H1 (cell line): ENCODE measurements around the gene ADGRB3. TPM values are rescaled to one million over a fixed set of nuclear protein-coding genes. Genes with fewer than 3 reads are reported as not detected.

ENCODE experiments used
- CTCF ChIA-PET: fragments of 300-600 bp; sonication (Branson Sonifier 250); formaldehyde crosslinking; loops from one replicate; lab custom pipeline; 2021; ENCODE audit not compliant: partially characterized antibody; lab: Charles Lee
- POLR2A ChIA-PET: fragments of 300-600 bp; sonication (Branson Sonifier 250); formaldehyde crosslinking; loops from one replicate; lab custom pipeline; 2021; ENCODE audit warnings: inconsistent platforms; ENCODE audit not compliant: partially characterized antibody; lab: Charles Lee
- DNase-seq, 2 experiments: peaks; one replicate each; pipeline versions ENCODE4 v3.0.0 to v3.0.0-alpha.2; 2010 to 2022; ENCODE audit warnings: low spot score in 2 of 2, low read depth in 1 of 2, mixed read lengths in 1 of 2
- FAIRE-seq: peaks from 2 replicates; lab custom pipeline; 2011; peaks lifted over from hg19 to GRCh38; lab: Jason Lieb, UNC
- H2AFZ ChIP-seq: 2 replicates; pipeline ENCODE4 v1.8.1; 2012; ENCODE audit warnings: low read length, inconsistent platforms
- H2AK5ac ChIP-seq: 2 replicates; pipeline ENCODE4 v1.6.1; 2013; ENCODE audit warnings: low read depth, low read length
- H2BK120ac ChIP-seq: replicated peaks from 2 replicates; pipeline ENCODE3; 2013; ENCODE audit warnings: low read depth, low read length, inconsistent platforms
- H2BK12ac ChIP-seq: 2 replicates; pipeline ENCODE4 v1.6.1; 2013; ENCODE audit warnings: low read depth, low read length
- H2BK15ac ChIP-seq: 2 replicates; pipeline ENCODE4 v1.6.1; 2013; ENCODE audit warnings: low read length
- H2BK20ac ChIP-seq: 2 replicates; pipeline ENCODE4 v1.6.1; 2013; ENCODE audit warnings: low read length
- H2BK5ac ChIP-seq: 2 replicates; pipeline ENCODE4 v1.6.1; 2013; ENCODE audit warnings: low read depth, low read length
- H3K14ac ChIP-seq: 2 replicates; pipeline ENCODE4 v1.6.1; 2013; ENCODE audit warnings: inconsistent platforms; ENCODE audit not compliant: insufficient read length
- H3K18ac ChIP-seq: 2 replicates; pipeline ENCODE4 v1.6.1; 2013; ENCODE audit warnings: low read length; ENCODE audit errors: extremely low read depth
- H3K23ac ChIP-seq: 2 replicates; pipeline ENCODE4 v1.6.1; 2013; ENCODE audit warnings: inconsistent platforms; ENCODE audit not compliant: insufficient read length
- H3K23me2 ChIP-seq: 2 replicates; pipeline ENCODE4 v1.6.1; 2013; ENCODE audit warnings: low read depth, low read length
- H3K27ac ChIP-seq: 2 replicates; pipeline ENCODE4 v1.6.1; 2011; ENCODE audit warnings: low read depth, low read length, inconsistent platforms
- H3K27me3 ChIP-seq, 4 experiments: replicated peaks in 1 of 4; 1 replicate in 1 of 4; 2 replicates in 3 of 4; pipeline versions ENCODE4 v1.6.1 to v1.8.1; 2011 to 2013; ENCODE audit warnings: low read length in 3 of 4, mild to moderate bottlenecking in 3 of 4, inconsistent platforms in 2 of 4, mixed read lengths in 2 of 4, moderate library complexity in 1 of 4; ENCODE audit not compliant: control insufficient read depth in 3 of 4, insufficient read depth in 3 of 4; ENCODE audit errors: extremely low read depth in 1 of 4
- H3K36me3 ChIP-seq, 4 experiments: 2 replicates each; pipeline versions ENCODE4 v1.6.1 to v1.8.1; 2011 to 2013; ENCODE audit warnings: mild to moderate bottlenecking in 4 of 4, low read length in 3 of 4, moderate library complexity in 2 of 4, control low read depth in 1 of 4, inconsistent platforms in 1 of 4; ENCODE audit not compliant: insufficient read depth in 4 of 4, control insufficient read depth in 2 of 4
- H3K4ac ChIP-seq: replicated peaks from 2 replicates; pipeline ENCODE3; 2013; ENCODE audit warnings: low read length, low read depth, mixed read lengths, inconsistent platforms; ENCODE audit not compliant: insufficient read length
- H3K4me1 ChIP-seq, 4 experiments: replicated peaks in 1 of 4; 1 replicate in 1 of 4; 2 replicates in 3 of 4; pipeline versions ENCODE4 v1.6.1 to v1.8.1; 2011 to 2013; ENCODE audit warnings: low read length in 3 of 4, inconsistent platforms in 2 of 4, mixed read lengths in 1 of 4; ENCODE audit not compliant: insufficient read depth in 4 of 4, control insufficient read depth in 3 of 4
- H3K4me2 ChIP-seq, 2 experiments: 2 replicates each; pipeline versions ENCODE4 v1.6.1 to v1.8.1; 2011 to 2013; ENCODE audit warnings: low read depth in 2 of 2, low read length in 2 of 2, control low read depth in 1 of 2, inconsistent platforms in 1 of 2, mild to moderate bottlenecking in 1 of 2; ENCODE audit not compliant: insufficient read depth in 1 of 2
- H3K4me3 ChIP-seq, 4 experiments: fragments of 200-600, 300-600 bp in 1 of 4; sonication (generic), shearing (Covaris generic), sonication (Bioruptor Twin) in 1 of 4; 2 replicates each; pipeline versions ENCODE4 v1.5.1 to v1.8.1; 2011 to 2016; ENCODE audit warnings: low read length in 4 of 4, low read depth in 3 of 4, control low read depth in 2 of 4, inconsistent platforms in 2 of 4, mild to moderate bottlenecking in 2 of 4, mixed read lengths in 1 of 4, moderate library complexity in 1 of 4; ENCODE audit not compliant: insufficient read depth in 2 of 4; ENCODE audit errors: extremely low read depth in 1 of 4
- H3K56ac ChIP-seq: replicated peaks from 2 replicates; pipeline ENCODE3; 2013; ENCODE audit warnings: low read depth, mild to moderate bottlenecking, mixed read lengths, low read length, inconsistent platforms; ENCODE audit not compliant: insufficient read length
- H3K79me1 ChIP-seq: 2 replicates; pipeline ENCODE4 v1.6.1; 2013; ENCODE audit warnings: low read depth, low read length, control low read depth
- H3K79me2 ChIP-seq, 2 experiments: 2 replicates each; pipeline versions ENCODE4 v1.6.1 to v1.8.1; 2012 to 2013; ENCODE audit warnings: low read length in 2 of 2, mild to moderate bottlenecking in 2 of 2, inconsistent platforms in 1 of 2; ENCODE audit not compliant: insufficient read depth in 2 of 2, control insufficient read depth in 1 of 2
- H3K9ac ChIP-seq, 4 experiments: replicated peaks in 1 of 4; 1 replicate in 1 of 4; 2 replicates in 3 of 4; pipeline versions ENCODE4 v1.6.1 to v1.8.1; 2011 to 2013; ENCODE audit warnings: low read depth in 3 of 4, low read length in 3 of 4, control low read depth in 2 of 4, mild to moderate bottlenecking in 2 of 4, moderate library complexity in 2 of 4, inconsistent platforms in 1 of 4; ENCODE audit errors: extremely low read depth in 1 of 4
- H3K9me3 ChIP-seq, 2 experiments: 2 replicates each; pipeline versions ENCODE4 v1.6.1 to v1.8.1; 2012 to 2013; ENCODE audit warnings: mild to moderate bottlenecking in 2 of 2, moderate library complexity in 2 of 2, control low read depth in 1 of 2, inconsistent platforms in 1 of 2, low read depth in 1 of 2, low read length in 1 of 2, mixed read lengths in 1 of 2; ENCODE audit not compliant: insufficient read depth in 2 of 2
- H4K20me1 ChIP-seq, 2 experiments: replicated peaks in 1 of 2; 2 replicates each; pipeline versions ENCODE3 to v1.8.1; 2011 to 2013; ENCODE audit warnings: inconsistent platforms in 2 of 2, low read length in 2 of 2, mild to moderate bottlenecking in 1 of 2; ENCODE audit not compliant: insufficient read depth in 2 of 2, control insufficient read depth in 1 of 2
- H4K5ac ChIP-seq: 2 replicates; pipeline ENCODE4 v1.6.1; 2013; ENCODE audit warnings: low read length, low read depth, mixed read lengths, inconsistent platforms; ENCODE audit not compliant: insufficient read length
- H4K8ac ChIP-seq: 2 replicates; pipeline ENCODE4 v1.8.0; 2013; ENCODE audit warnings: mild to moderate bottlenecking, moderate library complexity, low read length, inconsistent platforms; ENCODE audit not compliant: insufficient read depth; ENCODE audit errors: extremely low read depth
- H4K91ac ChIP-seq: replicated peaks from 2 replicates; pipeline ENCODE3; 2013; ENCODE audit warnings: low read length, mixed read lengths, inconsistent platforms; ENCODE audit not compliant: insufficient read length
- CHD1 ChIP-seq: IDR thresholded peaks from 2 replicates; pipeline ENCODE4 v1.6.1; 2012; ENCODE audit warnings: low read depth, low read length, improper control_type of control experiment
- CHD2 ChIP-seq: IDR thresholded peaks from 2 replicates; pipeline ENCODE4 v1.6.1; 2012; ENCODE audit warnings: low read length, improper control_type of control experiment
- CREB1 ChIP-seq: IDR thresholded peaks from 2 replicates; pipeline ENCODE4 v1.6.1; 2012; ENCODE audit warnings: inconsistent platforms
- EZH2 ChIP-seq: fragments of 200-600 bp; sonication (generic); IDR thresholded peaks from 2 replicates; pipeline ENCODE4 v1.7.1; 2012; ENCODE audit warnings: low read depth, mild to moderate bottlenecking, moderate library complexity, low read length, inconsistent platforms; ENCODE audit not compliant: severe bottlenecking
- HDAC6 ChIP-seq: IDR thresholded peaks from one replicate; pipeline ENCODE4 v1.7.1; 2012; ENCODE audit warnings: low read depth, mild to moderate bottlenecking, inconsistent platforms, low read length, moderate library complexity
- KDM5A ChIP-seq: fragments of 200-600 bp; IDR thresholded peaks from 2 replicates; pipeline ENCODE4 v1.7.1; 2012; ENCODE audit warnings: mild to moderate bottlenecking, low read length, inconsistent platforms, mixed read lengths
- PHF8 ChIP-seq: fragments of 200-600 bp; sonication (generic); conservative IDR thresholded peaks from 2 replicates; pipeline ENCODE4 v1.7.1; 2012; ENCODE audit warnings: low read depth, mild to moderate bottlenecking, inconsistent platforms, low read length, moderate library complexity
- SIRT6 ChIP-seq: IDR thresholded peaks from one replicate; pipeline ENCODE4 v1.7.1; 2012; ENCODE audit warnings: low read length, inconsistent platforms
- SP1 ChIP-seq: IDR thresholded peaks from 2 replicates; pipeline ENCODE4 v1.6.1; 2011; ENCODE audit warnings: low read depth, low read length
- TBP ChIP-seq: IDR thresholded peaks from 2 replicates; pipeline ENCODE4 v1.6.1; 2011; ENCODE audit warnings: low read depth, low read length, improper control_type of control experiment
- WGBS, 2 experiments: shearing (Covaris generic) in 1 of 2; methylation state at CpG; one replicate each; pipeline versions ENCODE4 v1.1.6 to v1.1.7; 2013 to 2015; ENCODE audit warnings: low lambda C conversion rate in 2 of 2, mixed read lengths in 2 of 2, inconsistent platforms in 1 of 2, low coverage in 1 of 2, missing lambda C conversion rate in 1 of 2; ENCODE audit not compliant: insufficient replicate concordance in 2 of 2, insufficient coverage in 1 of 2, insufficient read length in 1 of 2; ENCODE audit errors: extremely low coverage in 1 of 2, missing lambda C conversion rate in 1 of 2; 5-methylcytosine and 5-hydroxymethylcytosine counted together
- polyA plus RNA-seq, 7 experiments: library from polyadenylated mRNA; depleted of rRNA in 3 of 7; stranded (reverse) in 5 of 7; unstranded in 2 of 7; fragments of >200 nt in 5 of 7; fragments of 200-250 nt in 2 of 7; gene quantifications; 1 replicate in 5 of 7; 2 replicates in 1 of 7; 4 replicates in 1 of 7; pipeline versions ENCODE4 v1.2.1 to v1.2.3, GENCODE V29; 2011 to 2013; ENCODE audit warnings: missing spikeins in 2 of 7, mixed read lengths in 2 of 7
- total RNA-seq: library from RNA; stranded (reverse); fragmentation: NEBNext Ultra II Directional; extraction: Animal tissue kit (Norgen Biotek cat#: 25700); gene quantifications from 2 replicates; pipeline ENCODE4 v1.2.1, GENCODE V29; 2021
- TF ChIP-seq, protein P1 (sequence below): IDR thresholded peaks from 2 replicates; pipeline ENCODE4 v1.6.1; 2012; ENCODE audit warnings: low read length, inconsistent platforms

ADGRB3 gene
- total and polyA plus RNA-seq, 2 of the 8 experiments (the other 6 are each of a cell fraction or from before 2014, with no cell fraction given): 0.35 to 1.2 TPM

GRCh38 chr6:68728159-68728979, 93.3 kb downstream of the ADGRB3 start:
- H4K91ac ChIP-seq: no peak overlapping the region
- H2AK5ac ChIP-seq: no peak overlapping the region
- DNase-seq (no peak), FAIRE-seq (no peak)
- no peaks in the 10 kb centered on the region for H4K20me1 ChIP-seq
- no peak overlapping the region for H3K4me3 ChIP-seq
- H3K36me3 ChIP-seq: no peaks in the 10 kb centered on the region
- no peak overlapping the region for H3K56ac ChIP-seq
- H3K23me2 ChIP-seq: no peaks in the 10 kb centered on the region
- 88% methylated on average over 5 of the region's 5 CpGs; no CpG with 5 or more reads in 1 of the 2 experiments for WGBS, 2 experiments
- no peaks in the 10 kb centered on the region for H3K4me1 ChIP-seq
- no peaks in the 10 kb centered on the region for H3K27me3 ChIP-seq
- no peak overlapping the region for H2BK15ac ChIP-seq
- no peak overlapping the region for H2BK12ac ChIP-seq
- H3K27ac ChIP-seq: no peak overlapping the region
- no peak for TF ChIP-seq KDM5A
- no peak for TF ChIP-seq EZH2
- no peak for TF ChIP-seq CHD1
- TF ChIP-seq CHD2: no peak
- TF ChIP-seq SIRT6: no peak
- TF ChIP-seq SP1: no peak
- no peak for TF ChIP-seq TBP
- no peak for TF ChIP-seq PHF8
- TF ChIP-seq HDAC6: no peak
- TF ChIP-seq, protein P1, sequence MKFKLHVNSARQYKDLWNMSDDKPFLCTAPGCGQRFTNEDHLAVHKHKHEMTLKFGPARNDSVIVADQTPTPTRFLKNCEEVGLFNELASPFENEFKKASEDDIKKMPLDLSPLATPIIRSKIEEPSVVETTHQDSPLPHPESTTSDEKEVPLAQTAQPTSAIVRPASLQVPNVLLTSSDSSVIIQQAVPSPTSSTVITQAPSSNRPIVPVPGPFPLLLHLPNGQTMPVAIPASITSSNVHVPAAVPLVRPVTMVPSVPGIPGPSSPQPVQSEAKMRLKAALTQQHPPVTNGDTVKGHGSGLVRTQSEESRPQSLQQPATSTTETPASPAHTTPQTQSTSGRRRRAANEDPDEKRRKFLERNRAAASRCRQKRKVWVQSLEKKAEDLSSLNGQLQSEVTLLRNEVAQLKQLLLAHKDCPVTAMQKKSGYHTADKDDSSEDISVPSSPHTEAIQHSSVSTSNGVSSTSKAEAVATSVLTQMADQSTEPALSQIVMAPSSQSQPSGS: no peak
- no peak for TF ChIP-seq CREB1
- no peaks in the 10 kb centered on the region for H3K79me1 ChIP-seq
- H3K18ac ChIP-seq: no peak overlapping the region
- no peak overlapping the region for H3K4me2 ChIP-seq
- H2BK20ac ChIP-seq: no peak overlapping the region
- no peak overlapping the region for H3K23ac ChIP-seq
- H3K14ac ChIP-seq: no peak overlapping the region
- no peak overlapping the region for H2BK5ac ChIP-seq
- no peaks in the 10 kb centered on the region for H3K79me2 ChIP-seq
- no peak overlapping the region for H2AFZ ChIP-seq
- ChIA-PET CTCF (no interaction called here), POLR2A (no interaction called here)
- H3K4ac ChIP-seq: no peak overlapping the region
- H2BK120ac ChIP-seq: no peak overlapping the region
- H4K8ac ChIP-seq: no peak overlapping the region
- H3K9ac ChIP-seq: no peak overlapping the region
- H4K5ac ChIP-seq: no peak overlapping the region
- H3K9me3 ChIP-seq: no peaks in the 10 kb centered on the region
